ENCODE results near the gene PCDHGA1. TPM values are rescaled to one million over a fixed set of nuclear protein-coding genes. Genes with fewer than 3 reads are reported as not detected.
A peak's percentile ranks its signal among the peaks of the same experiment; 100 is the strongest.

Gene PCDHGA1
- total RNA-seq, 1 donor from 2014 or later, result 0.13 TPM

DNA sequence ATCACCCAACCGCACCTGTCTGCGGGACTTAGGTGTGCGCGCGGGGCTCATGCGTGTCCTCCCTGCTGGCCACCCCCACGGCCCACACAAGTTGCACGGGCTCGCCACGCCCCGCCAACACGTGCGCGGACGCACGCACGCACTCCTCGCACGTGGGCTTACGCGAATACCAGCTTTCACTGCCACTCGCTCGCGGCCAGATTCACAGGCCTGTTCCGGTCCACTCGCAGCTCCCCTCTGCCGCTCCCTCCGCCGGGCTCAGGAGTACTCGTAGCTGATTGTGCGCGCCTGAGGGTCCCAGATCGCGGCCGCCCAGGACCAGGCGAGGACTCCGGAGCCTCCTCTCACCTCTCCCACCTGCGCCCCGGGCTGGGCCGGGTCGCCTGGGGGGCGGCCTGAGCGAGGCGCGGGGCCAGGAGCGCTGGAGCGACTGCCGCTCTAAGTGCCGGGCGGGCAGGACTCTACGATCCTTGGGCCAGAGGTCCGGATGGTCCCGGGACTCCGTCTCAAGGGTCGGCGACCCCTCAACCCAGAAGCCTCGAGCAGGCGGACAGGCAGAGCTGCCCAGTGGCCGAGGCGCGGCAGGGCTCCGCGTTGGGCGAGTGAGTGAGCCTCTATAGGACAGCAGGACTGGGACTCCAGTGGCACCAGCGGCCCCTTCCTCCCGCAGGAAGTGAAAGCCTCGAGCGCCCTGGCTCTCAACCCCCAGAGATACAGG lies 162.0 kb downstream of the PCDHGA1 start:
- peaks cover 12% of the 10 kb centered on the region for H3K36me3 Mint-ChIP-seq (ENCODE audit: unreplicated experiment)
- no peak overlapping the region for H3K27ac Mint-ChIP-seq (ENCODE audit: unreplicated experiment)
- TF ChIP-seq, protein P1, sequence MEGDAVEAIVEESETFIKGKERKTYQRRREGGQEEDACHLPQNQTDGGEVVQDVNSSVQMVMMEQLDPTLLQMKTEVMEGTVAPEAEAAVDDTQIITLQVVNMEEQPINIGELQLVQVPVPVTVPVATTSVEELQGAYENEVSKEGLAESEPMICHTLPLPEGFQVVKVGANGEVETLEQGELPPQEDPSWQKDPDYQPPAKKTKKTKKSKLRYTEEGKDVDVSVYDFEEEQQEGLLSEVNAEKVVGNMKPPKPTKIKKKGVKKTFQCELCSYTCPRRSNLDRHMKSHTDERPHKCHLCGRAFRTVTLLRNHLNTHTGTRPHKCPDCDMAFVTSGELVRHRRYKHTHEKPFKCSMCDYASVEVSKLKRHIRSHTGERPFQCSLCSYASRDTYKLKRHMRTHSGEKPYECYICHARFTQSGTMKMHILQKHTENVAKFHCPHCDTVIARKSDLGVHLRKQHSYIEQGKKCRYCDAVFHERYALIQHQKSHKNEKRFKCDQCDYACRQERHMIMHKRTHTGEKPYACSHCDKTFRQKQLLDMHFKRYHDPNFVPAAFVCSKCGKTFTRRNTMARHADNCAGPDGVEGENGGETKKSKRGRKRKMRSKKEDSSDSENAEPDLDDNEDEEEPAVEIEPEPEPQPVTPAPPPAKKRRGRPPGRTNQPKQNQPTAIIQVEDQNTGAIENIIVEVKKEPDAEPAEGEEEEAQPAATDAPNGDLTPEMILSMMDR (IDR thresholded peaks at IDR 0.05), result no peak
- peaks cover 47% of the 10 kb centered on the region for H3K4me1 Mint-ChIP-seq (ENCODE audit: unreplicated experiment)
- H3K27me3 Mint-ChIP-seq (ENCODE audit: unreplicated experiment), result no peaks in the 10 kb centered on the region
- H3K9me3 Mint-ChIP-seq (ENCODE audit: unreplicated experiment), result no peaks in the 10 kb centered on the region
- no peak for DNase-seq (ENCODE audit: extremely low spot score, unreplicated experiment)
- no peak overlapping the region for H3K4me3 Mint-ChIP-seq (ENCODE audit: unreplicated experiment)

DNA sequence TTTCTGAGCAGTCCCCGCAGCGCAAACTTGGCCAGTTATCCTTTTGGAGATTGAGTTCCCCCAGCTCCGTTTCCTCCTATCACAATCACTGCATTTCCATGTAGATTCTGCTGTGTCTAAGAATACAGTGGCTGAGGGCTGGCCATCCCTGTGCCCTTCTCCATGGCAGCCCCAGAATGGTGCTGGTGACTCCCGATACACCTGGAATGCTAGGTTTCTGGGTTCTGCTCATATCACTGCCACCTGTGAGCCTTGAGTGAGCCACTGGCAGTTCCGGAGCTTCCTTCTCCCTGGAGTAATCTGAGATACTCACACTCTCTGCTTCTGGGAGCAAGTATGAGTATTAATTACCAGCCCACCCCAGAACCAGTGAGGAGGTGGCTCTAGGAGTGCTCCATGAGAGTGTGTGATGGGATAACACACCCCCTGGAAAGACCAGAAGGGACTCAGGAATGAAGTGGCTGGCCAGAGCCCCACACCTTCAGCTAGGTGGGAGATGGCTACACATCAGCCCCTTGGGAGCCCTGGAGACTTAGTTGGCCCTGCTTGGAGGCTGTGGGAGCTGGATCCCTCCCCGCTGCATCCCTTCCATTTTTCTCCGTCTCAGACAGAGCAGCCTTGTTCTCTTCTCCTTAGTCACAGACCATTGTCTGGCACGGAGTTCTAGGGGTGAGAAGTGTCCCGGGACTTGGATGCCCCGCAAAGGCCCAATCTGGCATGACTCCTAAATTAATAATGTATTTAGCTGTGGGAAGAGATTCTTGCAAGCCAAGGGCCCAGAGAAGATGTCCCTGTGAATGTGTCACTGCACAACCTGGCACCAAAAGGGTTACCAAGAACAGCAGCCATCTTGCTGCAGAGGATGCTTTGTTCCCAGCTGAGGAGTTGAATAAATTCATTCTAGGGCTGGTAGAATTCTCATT lies 163.4 kb downstream of the PCDHGA1 start:
- no peak for DNase-seq (ENCODE audit: extremely low spot score, unreplicated experiment)
- H3K36me3 Mint-ChIP-seq (ENCODE audit: unreplicated experiment), result peaks cover 17% of the 10 kb centered on the region
- peak overlapping the region; percentile 91 for H3K27ac Mint-ChIP-seq (ENCODE audit: unreplicated experiment)
- peaks cover 54% of the 10 kb centered on the region for H3K4me1 Mint-ChIP-seq (ENCODE audit: unreplicated experiment)
- H3K4me3 Mint-ChIP-seq (ENCODE audit: unreplicated experiment), result no peak overlapping the region
- TF ChIP-seq, protein P1 (IDR thresholded peaks at IDR 0.05), result no peak
- no peaks in the 10 kb centered on the region for H3K27me3 Mint-ChIP-seq (ENCODE audit: unreplicated experiment)
- no peaks in the 10 kb centered on the region for H3K9me3 Mint-ChIP-seq (ENCODE audit: unreplicated experiment)

DNA sequence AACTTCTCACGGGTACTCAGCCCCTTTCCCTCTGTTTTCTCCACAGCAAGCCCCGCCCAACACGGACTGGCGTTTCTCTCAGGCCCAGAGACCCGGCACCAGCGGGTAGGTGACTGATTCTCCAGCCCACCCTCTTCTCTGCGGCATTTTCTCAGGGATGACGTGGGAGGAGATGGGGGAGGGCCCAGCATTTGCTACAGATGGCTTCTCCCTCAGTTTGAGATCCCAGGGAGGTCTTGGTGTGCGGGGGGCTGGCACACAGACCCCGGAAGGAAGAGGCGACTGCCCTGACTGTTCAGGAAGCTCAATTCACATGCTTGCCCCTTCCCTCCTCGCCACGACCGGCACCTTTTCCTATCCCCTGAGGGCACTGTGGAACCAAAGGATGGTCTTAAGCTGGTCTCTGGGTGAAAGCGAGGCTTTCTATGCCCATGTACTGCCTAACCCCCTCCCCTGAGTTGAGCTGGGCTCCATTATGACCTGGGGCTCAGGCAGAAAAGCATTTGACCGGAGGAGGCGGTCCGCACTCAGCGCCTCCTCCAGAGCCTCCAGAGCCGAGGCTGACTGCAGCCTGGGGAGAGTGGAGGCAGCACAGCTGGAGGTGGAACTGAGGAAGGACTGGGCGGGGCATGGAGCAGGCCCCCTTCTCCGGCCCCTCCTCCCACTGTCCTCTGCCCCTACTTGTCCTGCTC lies 164.6 kb downstream of the PCDHGA1 start:
- H3K27ac Mint-ChIP-seq (ENCODE audit: unreplicated experiment), result peak overlapping the region; percentile 91
- no peaks in the 10 kb centered on the region for H3K9me3 Mint-ChIP-seq (ENCODE audit: unreplicated experiment)
- H3K4me1 Mint-ChIP-seq (ENCODE audit: unreplicated experiment), result peaks cover 48% of the 10 kb centered on the region
- H3K27me3 Mint-ChIP-seq (ENCODE audit: unreplicated experiment), result no peaks in the 10 kb centered on the region
- no peak for DNase-seq (ENCODE audit: extremely low spot score, unreplicated experiment)
- peaks cover 16% of the 10 kb centered on the region for H3K36me3 Mint-ChIP-seq (ENCODE audit: unreplicated experiment)
- peak overlapping the region; percentile 46 for H3K4me3 Mint-ChIP-seq (ENCODE audit: unreplicated experiment)
- TF ChIP-seq, protein P1 (IDR thresholded peaks at IDR 0.05), result no peak

DNA sequence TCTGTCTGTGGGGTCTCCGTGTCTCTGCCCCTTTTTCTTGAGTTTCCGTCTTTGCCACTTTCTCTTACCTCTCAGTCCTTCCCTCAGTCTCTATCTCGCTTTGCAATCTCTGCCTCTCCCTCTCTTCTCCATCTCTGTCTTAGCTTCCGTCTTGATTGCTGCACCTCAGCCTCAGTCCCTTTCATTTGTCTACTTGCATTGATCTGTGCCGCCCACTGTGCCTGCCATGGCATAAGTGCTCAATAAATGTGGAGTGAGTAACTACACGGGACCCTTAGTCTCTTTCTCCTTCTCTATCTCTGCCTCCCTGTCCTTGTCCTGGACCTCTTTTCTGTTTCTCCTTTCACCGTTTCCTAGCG lies 165.1 kb downstream of the PCDHGA1 start:
- H3K4me1 Mint-ChIP-seq (ENCODE audit: unreplicated experiment), result peaks cover 48% of the 10 kb centered on the region
- H3K27ac Mint-ChIP-seq (ENCODE audit: unreplicated experiment), result peak overlapping the region; percentile 91

More for the DNA sequence above, 165.1 kb downstream of the PCDHGA1 start:
- H3K9me3 Mint-ChIP-seq (ENCODE audit: unreplicated experiment), result no peaks in the 10 kb centered on the region
- DNase-seq (ENCODE audit: extremely low spot score, unreplicated experiment), result no peak
- H3K4me3 Mint-ChIP-seq (ENCODE audit: unreplicated experiment), result peak overlapping the region; percentile 46
- TF ChIP-seq, protein P1 (IDR thresholded peaks at IDR 0.05), result no peak
- peaks cover 16% of the 10 kb centered on the region for H3K36me3 Mint-ChIP-seq (ENCODE audit: unreplicated experiment)
- H3K27me3 Mint-ChIP-seq (ENCODE audit: unreplicated experiment), result no peaks in the 10 kb centered on the region

Measured in osteocyte (in vitro differentiated cells).